Omental fat pad (tissue), 4 donors: Measurements from ENCODE around the gene TGFBR1. TPM values are rescaled to one million over a fixed set of nuclear protein-coding genes. Genes with fewer than 3 reads are reported as not detected.

Experiments
- ATAC-seq: fragments of 150-250 bp; one replicate; pipeline ENCODE4 v1.9.1; 2016; ENCODE audit warnings: mild to moderate bottlenecking, moderate library complexity; ENCODE audit not compliant: low FRiP score
- DNase-seq: peaks from one replicate; pipeline ENCODE4 v3.0.0-alpha.2; 2019; ENCODE audit warnings: low spot score
- CTCF ChIP-seq, 3 donors: fragments of 450-650 bp; IDR thresholded peaks; one replicate each; pipeline ENCODE4 v1.5.1; 2016 to 2017; ENCODE audit warnings: antibody characterized with exemption in 3 of 3, mild to moderate bottlenecking in 3 of 3, moderate library complexity in 2 of 3
- total RNA-seq, 4 donors: library from RNA; depleted of rRNA; stranded (reverse); fragments of >200 nt; gene quantifications; one replicate each; pipeline ENCODE4 v1.1.0, GENCODE V29; 2016

TGFBR1 gene
- total RNA-seq, 4 donors from 2014 or later: 20.9 to 35.2 (median 30.9) TPM

GRCh38 chr9:99071313-99072039, 33.4 kb upstream of the TGFBR1 start:
- TF ChIP-seq CTCF (IDR thresholded peaks at IDR 0.05): no peak
- DNase-seq (no peak), ATAC-seq (no peak)

- DNase-seq (no peak), ATAC-seq (no peak)
- no peak for TF ChIP-seq CTCF (IDR thresholded peaks at IDR 0.05)
Observed at GRCh38 chr9:99072040-99072394, 32.9 kb upstream of the TGFBR1 start.

DNA sequence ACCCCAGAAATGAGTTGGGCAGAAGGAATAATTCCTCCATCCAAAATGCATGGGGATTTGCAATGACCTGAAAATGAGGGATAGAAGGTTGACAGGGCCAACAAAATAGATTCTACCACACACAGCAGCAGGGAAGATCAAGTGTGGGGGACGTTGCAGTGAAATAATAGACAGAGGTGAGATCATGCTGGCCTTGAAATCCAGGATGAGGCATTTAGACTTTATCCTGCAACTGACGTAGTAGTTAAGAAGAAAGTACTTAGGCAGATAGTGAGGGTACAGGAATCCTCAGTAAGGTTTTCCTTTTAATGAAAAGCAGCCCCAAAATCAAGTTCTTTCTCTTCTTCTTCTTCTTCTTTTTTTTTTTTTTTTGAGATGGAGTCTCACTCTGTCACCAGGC, 31.6 kb upstream of the TGFBR1 start:
- ATAC-seq (no peak), DNase-seq (no peak)
- TF ChIP-seq CTCF (IDR thresholded peaks at IDR 0.05): no peak

DNA sequence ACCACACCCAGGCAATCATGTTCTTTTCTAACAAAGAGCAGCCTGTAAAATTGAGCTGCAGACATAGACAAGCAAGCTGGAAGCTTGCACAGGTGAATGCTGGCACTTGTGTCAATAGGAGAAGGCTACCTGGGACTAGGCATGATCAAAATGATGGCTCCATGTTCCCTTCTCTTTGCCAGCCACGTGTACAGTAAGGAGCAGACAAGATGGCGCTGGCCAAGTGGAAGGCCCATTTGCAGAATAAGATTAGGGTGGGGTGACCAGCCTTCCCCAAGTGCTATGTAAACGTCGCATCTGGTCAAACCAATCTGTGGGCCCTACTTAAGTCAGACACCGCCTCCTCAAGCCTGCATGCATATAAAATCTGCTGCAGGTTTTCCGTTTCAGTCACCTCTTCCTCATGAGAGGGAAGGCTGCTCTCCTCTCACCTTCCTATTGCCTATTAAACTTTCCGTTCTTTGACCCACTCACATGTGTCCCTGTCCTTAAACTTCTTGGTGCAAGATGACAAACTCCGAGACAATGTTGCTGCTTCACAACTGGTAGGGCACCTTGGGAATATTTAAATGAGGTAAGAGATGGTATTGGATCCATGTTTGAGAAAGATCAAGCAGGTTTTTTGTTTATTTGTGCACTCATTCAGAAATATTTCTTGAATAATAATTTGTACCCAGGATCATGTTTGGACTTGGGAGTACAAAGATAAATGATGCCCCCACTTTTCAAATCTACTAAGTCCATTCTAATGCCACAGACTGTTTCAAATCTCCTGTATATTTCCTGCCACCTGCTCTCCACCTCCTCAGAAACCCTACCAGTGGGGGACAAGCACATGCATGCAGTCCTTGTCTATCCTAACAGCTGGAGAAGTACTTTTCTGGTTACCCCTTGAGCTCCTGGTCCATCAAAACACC, 30.7 kb upstream of the TGFBR1 start:
- no peak for TF ChIP-seq CTCF (IDR thresholded peaks at IDR 0.05)
- DNase-seq: no peak
- ATAC-seq: no peak

- no peak for ATAC-seq
- no peak for DNase-seq
- TF ChIP-seq CTCF (IDR thresholded peaks at IDR 0.05): no peak
Observed at GRCh38 chr9:99074902-99075245, 30.0 kb upstream of the TGFBR1 start.

DNA sequence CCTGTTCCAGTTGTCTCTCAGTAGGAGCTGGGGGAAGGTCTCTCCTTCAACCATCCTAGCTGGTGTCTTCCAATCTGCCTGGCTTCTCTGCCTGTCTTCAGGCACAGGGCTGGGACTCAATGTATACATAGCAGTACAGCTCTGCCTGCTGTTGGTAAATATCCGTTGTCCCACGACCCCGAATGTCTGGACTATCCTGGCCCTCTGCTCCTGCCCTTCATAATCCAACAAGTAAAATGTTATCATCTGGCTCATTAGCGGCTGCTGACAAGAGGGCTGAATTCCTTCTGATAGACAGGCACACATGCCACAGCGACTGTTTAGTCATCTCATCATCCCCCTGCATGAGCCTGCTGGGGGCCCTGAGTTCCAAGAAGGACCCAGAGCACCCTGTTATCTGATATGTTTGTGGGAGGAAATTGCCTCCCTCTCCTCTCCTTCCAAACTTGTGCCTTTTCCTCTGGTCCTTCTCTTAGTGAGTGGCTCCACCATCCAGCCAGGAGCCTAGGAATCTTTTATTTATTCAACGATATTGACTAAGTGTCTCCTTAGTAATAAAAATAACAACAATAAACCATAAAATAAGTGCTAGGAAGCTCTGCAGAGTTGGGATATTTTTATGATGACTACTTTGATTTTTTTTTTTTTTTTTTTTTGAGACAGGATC, 29.5 kb upstream of the TGFBR1 start:
- ATAC-seq: no peak
- TF ChIP-seq CTCF (IDR thresholded peaks at IDR 0.05): no peak
- DNase-seq: no peak
